HG03469 (cell line): Measurements from ENCODE around the gene GNAO1.

Source experiments
- ATAC-seq: cut with Tn5 transposase; IDR thresholded peaks from one replicate; pipeline ENCODE4 v1.9.1; 2021; ENCODE audit warnings: mild to moderate bottlenecking, moderate library complexity, moderate number of reproducible peaks; ENCODE audit not compliant: unreplicated experiment

Gene GNAO1

GRCh38 chr16:56234737-56235136 is 43.4 kb downstream of the GNAO1 start:
- ATAC-seq: no peak

- ATAC-seq: no peak
Observed at GRCh38 chr16:56237451-56237930, 46.2 kb downstream of the GNAO1 start.

- ATAC-seq: no peak
Observed at GRCh38 chr16:56238188-56238587, 46.9 kb downstream of the GNAO1 start.

- no peak for ATAC-seq
Observed at GRCh38 chr16:56241596-56241995, 50.3 kb downstream of the GNAO1 start.

- ATAC-seq: no peak
Observed at GRCh38 chr16:56242740-56243139, 51.5 kb downstream of the GNAO1 start.

GRCh38 chr16:56244612-56245011 is 53.3 kb downstream of the GNAO1 start:
- ATAC-seq: no peak

GRCh38 chr16:56245197-56245596 is 53.9 kb downstream of the GNAO1 start:
- no peak for ATAC-seq

- no peak for ATAC-seq
Observed at GRCh38 chr16:56246051-56246817, 54.9 kb downstream of the GNAO1 start.

GRCh38 chr16:56247018-56247417 is 55.7 kb downstream of the GNAO1 start:
- ATAC-seq: no peak

- ATAC-seq: no peak
Observed at GRCh38 chr16:56247808-56248207, 56.5 kb downstream of the GNAO1 start.

GRCh38 chr16:56252835-56253234 is 61.5 kb downstream of the GNAO1 start:
- no peak for ATAC-seq

- no peak for ATAC-seq
Observed at GRCh38 chr16:56255904-56256303, 64.6 kb downstream of the GNAO1 start.

- no peak for ATAC-seq
Observed at GRCh38 chr16:56257239-56257638, 66.0 kb downstream of the GNAO1 start.

GRCh38 chr16:56257666-56258342 is 66.5 kb downstream of the GNAO1 start:
- no peak for ATAC-seq

GRCh38 chr16:56258508-56259424 is 67.5 kb downstream of the GNAO1 start:
- no peak for ATAC-seq

GRCh38 chr16:56259425-56259779 is 68.1 kb downstream of the GNAO1 start:
- ATAC-seq: no peak

- ATAC-seq: no peak
Observed at GRCh38 chr16:56260378-56261160, 69.3 kb downstream of the GNAO1 start.

- ATAC-seq: no peak
Observed at GRCh38 chr16:56261656-56262055, 70.4 kb downstream of the GNAO1 start.

GRCh38 chr16:56262148-56262547 is 70.9 kb downstream of the GNAO1 start:
- no peak for ATAC-seq

GRCh38 chr16:56262551-56263245 is 71.4 kb downstream of the GNAO1 start:
- no peak for ATAC-seq
